ENCODE results near the gene SGO2.

DNA sequence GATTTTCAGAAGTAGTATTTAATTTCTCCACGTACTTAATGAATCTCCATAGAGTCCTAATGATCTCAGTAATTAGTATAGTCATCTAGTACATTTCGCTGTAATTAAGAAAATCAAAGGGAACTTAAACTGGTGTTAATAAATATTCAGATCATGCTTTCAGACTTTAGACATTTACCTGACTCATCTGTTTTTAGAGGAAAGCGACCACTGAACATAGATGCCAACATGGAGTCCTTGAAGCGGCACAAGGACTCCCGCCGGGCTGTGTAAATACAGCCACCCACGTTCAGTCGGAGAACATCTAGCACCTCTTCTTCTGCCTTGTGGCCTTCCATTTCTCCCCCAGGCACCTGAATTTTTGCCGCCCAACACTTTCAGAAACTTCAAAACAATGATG, 19.3 kb upstream of the SGO2 start:
- TF ChIP-seq, protein P1, sequence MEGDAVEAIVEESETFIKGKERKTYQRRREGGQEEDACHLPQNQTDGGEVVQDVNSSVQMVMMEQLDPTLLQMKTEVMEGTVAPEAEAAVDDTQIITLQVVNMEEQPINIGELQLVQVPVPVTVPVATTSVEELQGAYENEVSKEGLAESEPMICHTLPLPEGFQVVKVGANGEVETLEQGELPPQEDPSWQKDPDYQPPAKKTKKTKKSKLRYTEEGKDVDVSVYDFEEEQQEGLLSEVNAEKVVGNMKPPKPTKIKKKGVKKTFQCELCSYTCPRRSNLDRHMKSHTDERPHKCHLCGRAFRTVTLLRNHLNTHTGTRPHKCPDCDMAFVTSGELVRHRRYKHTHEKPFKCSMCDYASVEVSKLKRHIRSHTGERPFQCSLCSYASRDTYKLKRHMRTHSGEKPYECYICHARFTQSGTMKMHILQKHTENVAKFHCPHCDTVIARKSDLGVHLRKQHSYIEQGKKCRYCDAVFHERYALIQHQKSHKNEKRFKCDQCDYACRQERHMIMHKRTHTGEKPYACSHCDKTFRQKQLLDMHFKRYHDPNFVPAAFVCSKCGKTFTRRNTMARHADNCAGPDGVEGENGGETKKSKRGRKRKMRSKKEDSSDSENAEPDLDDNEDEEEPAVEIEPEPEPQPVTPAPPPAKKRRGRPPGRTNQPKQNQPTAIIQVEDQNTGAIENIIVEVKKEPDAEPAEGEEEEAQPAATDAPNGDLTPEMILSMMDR (IDR thresholded peaks at IDR 0.05) = no peak
- TF ChIP-seq POLR2A (IDR thresholded peaks at IDR 0.05) = no peak
